ENCODE measurements around the gene ENKD1. TPM values are rescaled to one million over a fixed set of nuclear protein-coding genes. Genes with fewer than 3 reads are reported as not detected.

The ENKD1 gene
- total and polyA plus RNA-seq, 2 of the 13 experiments (the other 11 are each of a cell fraction or from before 2014, with no cell fraction given), result 10.8 to 20.8 TPM

DNA sequence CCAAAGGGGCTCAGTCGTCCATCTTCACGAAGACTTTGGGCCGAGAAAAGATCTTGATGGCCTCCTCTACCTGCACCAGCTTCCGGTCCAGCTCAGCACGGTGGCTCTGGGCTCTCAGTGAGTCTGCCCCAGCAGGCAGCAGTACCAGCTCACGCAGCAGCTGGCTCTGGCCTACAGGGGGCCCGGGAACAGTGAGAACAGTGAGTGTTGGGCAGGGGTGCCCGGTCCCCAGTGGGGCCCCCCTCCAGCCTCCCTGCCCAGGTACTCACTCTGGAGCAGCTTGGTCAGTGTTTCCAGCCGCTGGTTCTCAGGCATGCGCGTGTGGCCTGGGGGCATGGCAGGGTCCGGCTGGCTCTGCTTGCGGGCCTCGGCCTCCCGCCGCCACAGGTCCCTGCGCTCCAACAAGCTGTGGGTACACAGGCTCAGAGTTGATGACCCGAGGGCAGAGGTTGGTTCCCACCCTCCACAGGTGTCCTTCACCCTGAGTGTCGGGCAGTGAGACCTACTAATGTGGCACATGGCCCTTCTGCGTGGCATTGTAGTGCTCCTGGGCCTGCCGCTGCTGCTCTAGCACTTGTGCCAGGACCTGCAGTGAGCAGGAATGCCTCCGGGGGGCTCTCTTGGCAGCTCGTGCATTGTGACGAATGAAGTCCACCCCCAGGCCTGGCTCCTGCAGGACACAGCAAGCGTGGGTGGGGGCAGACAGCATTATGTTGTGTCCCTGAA, 3.2 kb downstream of the ENKD1 start (continued):
- TF ChIP-seq ZBTB49 (CRISPR knock-in tag; IDR thresholded peaks at IDR 0.05; ENCODE audit: borderline replicate concordance) (no peak), CEBPG (CRISPR knock-in tag; IDR thresholded peaks at IDR 0.05) (no peak), ATF2 (CRISPR knock-in tag; IDR thresholded peaks at IDR 0.05) (no peak), ZNF275 (CRISPR knock-in tag; IDR thresholded peaks at IDR 0.05; ENCODE audit: borderline replicate concordance) (no peak), SRSF9 (IDR thresholded peaks at IDR 0.05; ENCODE audit: borderline replicate concordance, insufficient read depth, low read depth, low read length, poor library complexity, severe bottlenecking) (no peak), ZNF883 (CRISPR knock-in tag; IDR thresholded peaks at IDR 0.05; ENCODE audit: not compliant biosample characterization) (peak; percentile 29), HNRNPL (IDR thresholded peaks at IDR 0.05; ENCODE audit: low read depth, low read length) (peak; percentile 45; the same call in 1 of the 2 replicates), ZNF232 (CRISPR knock-in tag; IDR thresholded peaks at IDR 0.05; ENCODE audit: borderline replicate concordance) (no peak), ZNF609 (CRISPR knock-in tag; IDR thresholded peaks at IDR 0.05; ENCODE audit: borderline replicate concordance) (0 out of 2 replicates have a peak, but pooled peaks have one; percentile 20), ZNF770 (CRISPR knock-in tag; IDR thresholded peaks at IDR 0.05) (no peak), ZBTB38 (CRISPR knock-in tag; IDR thresholded peaks at IDR 0.05) (0 out of 2 replicates have a peak, but pooled peaks have one; percentile 38), JUND (CRISPR knock-in tag; IDR thresholded peaks at IDR 0.05) (no peak)
- TF ChIP-seq, protein P1, sequence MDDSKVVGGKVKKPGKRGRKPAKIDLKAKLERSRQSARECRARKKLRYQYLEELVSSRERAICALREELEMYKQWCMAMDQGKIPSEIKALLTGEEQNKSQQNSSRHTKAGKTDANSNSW (CRISPR knock-in tag; IDR thresholded peaks at IDR 0.05; ENCODE audit: borderline replicate concordance), result no peak

All from HepG2 (cell line).